ENCODE results near the gene EXD3. TPM values are rescaled to one million over a fixed set of nuclear protein-coding genes. Genes with fewer than 3 reads are reported as not detected.

The EXD3 gene
- total RNA-seq, 1 donor from 2014 or later: 8.6 TPM

- no peak overlapping the region for H3K4me3 ChIP-seq (ENCODE audit: low read depth, low read length)
- no peak for TF ChIP-seq CTCF (IDR thresholded peaks at IDR 0.05; ENCODE audit: insufficient read depth, low read length, poor library complexity, severe bottlenecking)
- no peaks in the 10 kb centered on the region for H3K36me3 ChIP-seq (ENCODE audit: control insufficient read depth, insufficient read depth, low read length)
- H3K27me3 ChIP-seq (ENCODE audit: control insufficient read depth, insufficient read depth, low read length): peaks cover 51% of the 10 kb centered on the region
- no peak for DNase-seq (ENCODE audit: low read depth)
These were observed 12.5 kb upstream of the EXD3 start for GRCh38 chr9:137435381-137435891.

- no peaks in the 10 kb centered on the region for H3K36me3 ChIP-seq (ENCODE audit: control insufficient read depth, insufficient read depth, low read length)
- peaks cover 52% of the 10 kb centered on the region for H3K27me3 ChIP-seq (ENCODE audit: control insufficient read depth, insufficient read depth, low read length)
- TF ChIP-seq CTCF (IDR thresholded peaks at IDR 0.05; ENCODE audit: insufficient read depth, low read length, poor library complexity, severe bottlenecking): no peak
- no peak for DNase-seq (ENCODE audit: low read depth)
- no peak overlapping the region for H3K4me3 ChIP-seq (ENCODE audit: low read depth, low read length)
These were observed 11.8 kb upstream of the EXD3 start for GRCh38 chr9:137434498-137435380.

- H3K4me3 ChIP-seq (ENCODE audit: low read depth, low read length): no peak overlapping the region
- no peak for TF ChIP-seq CTCF (IDR thresholded peaks at IDR 0.05; ENCODE audit: insufficient read depth, low read length, poor library complexity, severe bottlenecking)
- peaks cover 50% of the 10 kb centered on the region for H3K27me3 ChIP-seq (ENCODE audit: control insufficient read depth, insufficient read depth, low read length)
- no peaks in the 10 kb centered on the region for H3K36me3 ChIP-seq (ENCODE audit: control insufficient read depth, insufficient read depth, low read length)
- no peak for DNase-seq (ENCODE audit: low read depth)
These were observed 11.0 kb upstream of the EXD3 start for GRCh38 chr9:137433916-137434431.

- peaks cover 51% of the 10 kb centered on the region for H3K27me3 ChIP-seq (ENCODE audit: control insufficient read depth, insufficient read depth, low read length)
- TF ChIP-seq CTCF (IDR thresholded peaks at IDR 0.05; ENCODE audit: insufficient read depth, low read length, poor library complexity, severe bottlenecking): no peak
- H3K4me3 ChIP-seq (ENCODE audit: low read depth, low read length): no peak overlapping the region
- DNase-seq (ENCODE audit: low read depth): no peak
- no peaks in the 10 kb centered on the region for H3K36me3 ChIP-seq (ENCODE audit: control insufficient read depth, insufficient read depth, low read length)
These were observed 10.5 kb upstream of the EXD3 start for GRCh38 chr9:137433349-137433915.

- Histone ChIP-seq H3K36me3 (ENCODE audit: control insufficient read depth, insufficient read depth, low read length) (no peaks in the 10 kb centered on the region), H3K4me3 (ENCODE audit: low read depth, low read length) (no peak overlapping the region), H3K27me3 (ENCODE audit: control insufficient read depth, insufficient read depth, low read length) (peaks cover 49% of the 10 kb centered on the region)
- no peak for DNase-seq (ENCODE audit: low read depth)
- TF ChIP-seq CTCF (IDR thresholded peaks at IDR 0.05; ENCODE audit: insufficient read depth, low read length, poor library complexity, severe bottlenecking): no peak
These were observed 9.9 kb upstream of the EXD3 start for GRCh38 chr9:137432687-137433348.
